GM18909 (cell line): Measurements from ENCODE around the gene FARSB.
"Not testable (repeated sequence)": the region's sequence is repeated elsewhere in the genome, so short reads cannot be mapped to it uniquely, and the experiment has no call there.

ENCODE experiments used
- ATAC-seq: cut with Tn5 transposase; IDR thresholded peaks from one replicate; pipeline ENCODE4 v1.9.1; 2021; ENCODE audit warnings: mild to moderate bottlenecking; ENCODE audit not compliant: unreplicated experiment, poor library complexity

FARSB gene

GRCh38 chr2:222609381-222609780, 46.5 kb downstream of the FARSB start:
- ATAC-seq, result no peak

GRCh38 chr2:222608081-222608480, 47.8 kb downstream of the FARSB start:
- no peak for ATAC-seq

- ATAC-seq, result no peak
These were observed 49.6 kb downstream of the FARSB start for GRCh38 chr2:222606306-222606705.

GRCh38 chr2:222604749-222605515, 51.0 kb downstream of the FARSB start:
- ATAC-seq, result no peak

GRCh38 chr2:222603501-222603900, 52.4 kb downstream of the FARSB start:
- ATAC-seq, result no peak

- no peak for ATAC-seq
These were observed 57.3 kb downstream of the FARSB start for GRCh38 chr2:222598611-222599010.

GRCh38 chr2:222595581-222595980, 60.3 kb downstream of the FARSB start:
- ATAC-seq, result no peak

- ATAC-seq, result no peak
These were observed 61.2 kb downstream of the FARSB start for GRCh38 chr2:222594679-222595078.

GRCh38 chr2:222592176-222592575, 63.7 kb downstream of the FARSB start:
- no peak for ATAC-seq

GRCh38 chr2:222591661-222592060, 64.2 kb downstream of the FARSB start:
- ATAC-seq, result no peak

- ATAC-seq, result not testable (repeated sequence)
These were observed 71.3 kb downstream of the FARSB start for GRCh38 chr2:222584589-222584988.

GRCh38 chr2:222582928-222583327, 73.0 kb downstream of the FARSB start:
- no peak for ATAC-seq

GRCh38 chr2:222577341-222577740, 78.6 kb downstream of the FARSB start:
- no peak for ATAC-seq

GRCh38 chr2:222576171-222577081, 79.5 kb downstream of the FARSB start:
- ATAC-seq, result no peak

GRCh38 chr2:222575618-222576017, 80.3 kb downstream of the FARSB start:
- ATAC-seq, result no peak

- no peak for ATAC-seq
These were observed 83.1 kb downstream of the FARSB start for GRCh38 chr2:222572751-222573174.

- ATAC-seq, result no peak
These were observed 83.6 kb downstream of the FARSB start for GRCh38 chr2:222572264-222572721.

GRCh38 chr2:222569826-222570225, 86.1 kb downstream of the FARSB start:
- ATAC-seq, result no peak

- ATAC-seq, result no peak
These were observed 87.0 kb downstream of the FARSB start for GRCh38 chr2:222568865-222569264.

- no peak for ATAC-seq
These were observed 89.7 kb downstream of the FARSB start for GRCh38 chr2:222566229-222566628.

- no peak for ATAC-seq
These were observed 92.0 kb downstream of the FARSB start for GRCh38 chr2:222563936-222564335.
